ENCODE data around the gene MLC1.

- TF ChIP-seq CTCF (IDR thresholded peaks at IDR 0.05) (no peak), POLR2AphosphoS5 (IDR thresholded peaks at IDR 0.05) (no peak)
These were observed 21.4 kb downstream of the MLC1 start for GRCh38 chr22:50063589-50064393.
